Lung microvascular endothelial cell (primary cell): ENCODE results near the gene ENTPD8. TPM values are rescaled to one million over a fixed set of nuclear protein-coding genes. Genes with fewer than 3 reads are reported as not detected.
"Not testable (repeated sequence)": the region's sequence is repeated elsewhere in the genome, so short reads cannot be mapped to it uniquely, and the experiment has no call there.

ENCODE experiments used
- DNase-seq, 2 donors: peaks; one replicate each; pipeline versions ENCODE4 v3.0.0 to v3.0.0-alpha.2; 2010; ENCODE audit warnings: low read depth in 2 of 2
- total RNA-seq: library from RNA; depleted of rRNA; stranded (reverse); fragments of >200 nt; gene quantifications from 2 replicates; pipeline ENCODE4 v1.2.1, GENCODE V29; 2014

Gene ENTPD8
- total RNA-seq, 1 donor from 2014 or later, result 0.20 TPM

DNA sequence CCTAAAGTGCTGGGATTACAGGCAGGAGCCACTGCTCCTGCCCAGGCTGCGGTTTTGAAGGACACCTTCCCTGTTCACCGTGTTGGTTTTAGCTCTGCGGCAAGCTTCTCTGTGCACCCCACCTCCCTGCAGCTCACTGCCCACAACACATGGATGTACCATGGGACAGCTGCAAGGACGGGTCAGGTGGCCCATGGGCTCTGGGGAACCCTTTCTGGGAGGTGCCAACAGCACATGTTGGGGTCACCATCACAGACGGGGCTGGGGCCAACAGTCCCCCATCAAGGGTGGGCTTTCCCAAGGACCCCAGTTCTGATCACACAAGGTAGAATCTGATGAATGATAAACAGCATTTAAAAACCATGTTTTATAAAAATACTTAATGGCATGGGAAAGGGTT, 25.7 kb downstream of the ENTPD8 start:
- no peak for DNase-seq

DNA sequence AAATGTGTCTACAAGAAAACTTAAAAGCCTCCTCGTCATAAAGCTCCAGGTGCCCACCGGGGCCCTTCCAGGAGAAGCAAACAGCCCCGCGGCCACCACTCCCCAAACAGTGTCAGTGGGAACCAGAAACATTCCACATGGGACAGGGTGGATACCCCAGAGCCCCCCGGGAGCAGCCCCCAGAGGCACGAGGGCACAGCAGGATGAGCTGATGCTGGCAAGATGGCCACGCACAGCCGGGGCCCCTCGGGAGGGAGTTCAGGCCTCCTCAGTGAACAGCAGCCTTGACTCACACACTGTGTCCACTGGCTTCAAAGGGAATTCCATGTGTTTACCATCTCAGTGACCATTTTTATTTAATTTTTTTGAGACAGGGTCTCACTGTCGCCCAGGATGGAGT, 28.7 kb downstream of the ENTPD8 start:
- DNase-seq, result no peak

DNA sequence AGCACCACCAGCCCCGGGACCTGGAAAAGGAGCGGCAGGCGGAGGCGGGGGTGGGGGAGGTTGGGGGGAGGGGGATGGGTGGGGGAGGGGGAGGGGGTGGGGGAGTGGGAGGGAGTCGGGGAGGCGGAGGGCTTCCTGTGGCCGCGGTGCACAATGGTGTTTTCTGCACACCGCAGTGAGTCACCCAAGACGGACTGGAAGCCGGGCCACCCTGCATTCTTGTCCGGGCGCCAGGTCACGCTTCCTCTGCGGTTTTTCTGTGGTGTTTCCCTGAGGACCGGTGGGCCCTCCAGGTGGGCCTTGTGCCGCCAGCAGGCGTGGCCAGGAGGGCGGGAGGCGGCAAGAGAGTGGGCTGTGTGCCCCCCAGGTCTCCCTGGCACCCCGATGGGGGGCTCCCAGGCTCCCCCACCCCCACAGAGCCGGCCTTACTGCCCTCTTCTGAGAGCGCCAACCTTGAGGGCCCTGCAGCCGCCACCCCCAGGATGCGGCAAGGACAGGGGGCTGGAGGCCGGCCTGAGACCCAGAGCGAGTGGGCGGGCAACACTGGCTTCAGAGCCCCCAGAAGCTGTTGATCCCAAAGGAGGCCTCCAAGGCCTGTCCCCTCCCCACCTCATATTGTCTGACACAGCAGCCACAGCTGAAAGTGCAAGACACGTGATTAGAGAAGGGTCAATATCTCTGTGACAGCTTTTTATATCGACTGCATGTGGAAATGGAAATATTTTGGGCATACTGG, 29.3 kb downstream of the ENTPD8 start:
- DNase-seq, result peak; percentile 93 to 98

DNA sequence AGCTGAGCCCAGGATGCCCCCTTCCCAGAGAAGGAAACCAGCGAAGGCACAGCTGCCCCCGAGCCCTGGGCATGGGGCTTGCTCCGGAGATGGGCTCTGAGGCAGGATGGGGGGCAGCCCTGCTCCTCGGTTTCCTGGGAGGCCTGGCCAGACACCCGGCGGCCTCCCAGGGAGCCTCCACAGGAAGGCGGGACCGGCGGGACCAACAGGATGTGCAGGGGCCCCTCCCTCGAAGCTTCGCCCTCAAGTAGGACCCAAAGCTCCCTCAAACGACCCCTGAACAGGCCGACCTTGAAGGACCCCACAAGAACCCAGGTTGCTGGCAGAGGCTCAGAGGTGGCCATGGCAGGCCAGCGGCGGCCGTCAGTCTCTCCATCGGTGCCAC, 29.9 kb downstream of the ENTPD8 start:
- peak in 1 of 2 donors; percentile 39 for DNase-seq

DNA sequence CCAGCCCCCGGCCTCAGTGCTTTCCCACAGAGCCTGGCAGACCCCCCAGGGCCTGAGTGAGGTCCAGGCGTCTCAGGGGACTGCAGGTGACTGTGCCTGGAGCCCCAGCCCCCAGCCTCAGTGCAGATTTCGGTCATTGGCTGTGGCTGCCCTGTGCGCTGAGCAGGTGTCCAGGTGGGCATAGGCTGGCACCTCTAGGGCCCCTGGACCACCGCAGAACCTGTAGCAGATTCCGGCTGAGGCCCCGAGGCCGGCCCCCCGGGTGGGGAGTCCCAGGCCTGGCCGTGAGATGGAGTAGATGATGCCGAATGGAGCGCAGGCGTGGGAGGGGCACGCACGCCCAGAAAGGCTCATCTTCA, 30.3 kb downstream of the ENTPD8 start:
- DNase-seq, result no peak

DNA sequence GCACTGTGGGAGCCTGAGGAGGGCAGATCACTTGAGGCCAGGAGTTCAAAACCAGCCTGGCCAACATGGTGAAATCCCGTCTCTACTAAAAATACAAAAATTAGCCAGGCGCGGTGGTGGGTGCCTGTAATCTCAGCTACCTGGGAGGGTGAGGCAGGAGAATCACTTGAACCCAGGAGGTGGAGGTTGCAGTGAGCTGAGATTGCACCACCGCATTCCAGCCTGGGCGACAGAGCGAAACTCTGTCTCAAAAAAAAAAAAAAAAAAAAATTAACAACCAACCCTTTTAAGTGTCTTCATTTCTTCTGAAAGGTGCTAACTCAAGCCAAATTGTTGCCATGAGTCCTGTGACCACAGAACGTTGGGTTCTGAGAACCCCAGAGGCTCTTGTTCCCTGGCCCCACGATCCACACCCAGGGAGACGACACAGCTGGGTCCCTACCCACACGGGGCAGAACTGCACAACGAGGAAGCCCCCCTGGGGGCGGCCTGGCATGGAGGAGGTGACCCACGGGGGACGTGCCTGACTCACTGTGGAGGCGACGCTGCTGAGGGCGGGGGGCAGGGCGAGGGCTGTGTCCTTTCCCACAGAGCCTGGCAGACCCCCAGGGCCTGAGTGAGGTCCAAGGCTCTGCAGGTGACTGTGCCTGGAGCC, 30.8 kb downstream of the ENTPD8 start:
- not testable (repeated sequence) for DNase-seq

DNA sequence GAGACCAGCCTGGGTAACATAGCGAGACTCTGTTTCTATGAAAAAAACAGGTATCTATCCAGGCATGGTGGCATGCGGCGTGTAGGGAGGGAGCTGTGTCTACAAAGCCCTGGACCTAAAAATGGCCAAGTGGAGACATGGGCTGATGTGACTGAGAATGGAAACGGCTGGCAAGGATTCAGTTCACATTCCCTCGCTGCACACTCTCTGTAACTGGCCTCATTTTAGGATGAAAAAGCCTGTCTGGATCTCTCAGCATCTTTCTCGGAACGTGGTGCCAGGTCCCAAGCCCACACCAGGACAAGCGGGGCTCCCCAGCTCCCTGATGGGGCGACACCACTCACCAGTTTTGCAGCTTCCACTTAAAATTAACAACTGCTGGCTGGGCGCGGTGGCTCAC, 31.6 kb downstream of the ENTPD8 start:
- DNase-seq, result no peak

DNA sequence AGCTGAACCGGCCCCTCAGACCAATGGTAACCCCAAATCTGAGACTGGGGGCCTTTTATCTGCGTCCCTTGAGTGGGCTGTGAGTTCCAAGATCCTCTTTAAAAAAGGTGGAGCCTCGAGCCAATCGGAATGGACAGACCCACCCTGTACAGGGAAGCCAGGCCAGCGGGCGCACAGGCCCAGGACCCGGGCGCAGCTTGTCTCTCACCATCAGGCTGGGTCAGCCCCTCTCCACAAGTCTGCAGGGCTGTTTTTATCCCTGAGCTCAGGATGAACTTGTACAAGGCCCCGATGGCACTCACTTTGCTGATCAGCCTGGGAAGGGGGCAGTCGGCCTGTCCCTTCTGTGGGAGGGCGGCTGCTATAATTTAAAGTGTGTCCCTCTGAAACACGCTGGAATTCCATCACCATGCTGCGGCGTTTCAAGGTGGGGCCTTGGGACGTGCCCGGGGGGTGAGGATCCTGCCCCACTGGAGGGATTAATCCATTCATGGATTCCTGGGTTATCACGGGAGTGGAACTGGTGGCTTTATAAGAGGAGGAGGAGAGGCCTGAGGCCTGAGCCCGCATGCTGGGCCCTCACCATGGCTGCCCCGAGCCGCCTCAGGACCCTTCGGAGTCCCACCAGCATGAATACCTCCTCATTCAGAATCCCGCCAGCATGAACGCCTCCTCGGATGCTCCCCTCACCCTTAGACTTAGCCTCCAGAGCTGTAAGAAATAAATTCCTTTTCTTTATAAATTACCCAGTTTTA, 32.3 kb downstream of the ENTPD8 start:
- no peak for DNase-seq

DNA sequence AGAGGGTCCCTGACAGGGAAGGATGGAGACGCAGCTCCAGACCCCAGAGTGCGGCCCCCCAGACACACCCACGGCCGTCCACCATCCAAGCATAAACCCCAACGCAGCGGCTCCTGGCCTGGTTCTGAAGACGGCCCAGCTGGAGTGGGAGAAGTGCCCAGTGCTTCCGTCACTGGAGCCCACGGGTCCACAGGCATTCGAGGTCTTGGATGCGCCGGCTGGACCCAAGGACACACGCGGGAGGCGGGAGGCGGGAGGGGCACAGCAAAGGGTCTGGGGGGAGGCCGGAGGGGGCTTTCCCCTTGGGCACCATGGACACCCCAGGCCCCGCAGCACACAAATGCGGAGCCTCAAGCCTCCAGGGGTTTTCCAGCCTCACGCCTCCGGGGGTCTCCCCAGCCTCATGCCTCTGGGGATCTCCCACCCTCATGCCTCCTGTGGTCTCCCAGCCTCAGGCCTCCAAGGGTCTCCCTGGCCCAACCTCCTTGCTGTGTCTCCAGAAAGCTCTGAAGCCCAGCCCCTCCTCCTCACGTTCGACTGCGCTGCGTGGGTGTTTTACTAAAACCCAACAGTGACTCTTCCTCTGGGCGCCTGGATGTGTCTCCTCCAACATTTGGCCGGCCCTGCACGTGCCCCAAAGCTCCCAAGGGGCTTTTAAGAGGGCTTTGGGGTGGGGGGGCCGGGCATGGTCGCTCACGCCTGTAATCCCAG, 33.4 kb downstream of the ENTPD8 start:
- no peak for DNase-seq

DNA sequence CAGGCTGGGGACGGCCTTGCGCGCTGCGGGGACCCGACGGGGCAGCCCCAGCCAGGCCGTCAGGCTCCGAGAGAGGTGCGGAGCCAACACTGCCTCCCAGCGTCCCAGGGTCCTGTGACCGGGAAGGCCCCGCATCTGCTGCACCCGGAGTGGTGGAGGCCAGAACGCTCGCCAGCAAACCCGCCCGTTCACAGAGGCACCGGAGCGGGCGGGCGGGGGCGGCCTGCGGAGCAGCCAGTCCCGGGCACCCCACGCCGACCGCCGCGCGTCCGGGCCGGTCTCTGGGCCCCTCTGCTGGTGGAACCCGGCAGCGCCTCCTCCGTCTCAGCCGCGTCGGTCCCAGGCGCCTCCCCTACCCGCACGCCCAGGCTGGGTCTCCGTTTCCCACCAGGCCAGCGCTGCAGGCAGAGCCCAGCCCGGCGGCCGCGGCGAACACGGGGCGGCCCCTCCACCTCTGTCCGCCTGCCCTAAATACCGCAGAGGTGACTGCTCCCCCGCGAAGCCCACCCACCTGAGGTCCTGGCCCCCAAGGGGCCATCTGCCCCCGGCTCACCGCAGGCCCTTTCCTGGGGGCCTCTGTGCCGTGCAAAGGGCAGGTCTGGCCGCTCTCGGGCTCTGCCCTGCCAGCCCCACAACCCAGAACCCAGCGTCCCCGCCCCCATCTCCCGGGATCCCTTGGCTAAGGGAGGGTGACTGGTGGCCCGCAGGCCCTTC, 34.1 kb downstream of the ENTPD8 start:
- peak; percentile 88 to 91 for DNase-seq

DNA sequence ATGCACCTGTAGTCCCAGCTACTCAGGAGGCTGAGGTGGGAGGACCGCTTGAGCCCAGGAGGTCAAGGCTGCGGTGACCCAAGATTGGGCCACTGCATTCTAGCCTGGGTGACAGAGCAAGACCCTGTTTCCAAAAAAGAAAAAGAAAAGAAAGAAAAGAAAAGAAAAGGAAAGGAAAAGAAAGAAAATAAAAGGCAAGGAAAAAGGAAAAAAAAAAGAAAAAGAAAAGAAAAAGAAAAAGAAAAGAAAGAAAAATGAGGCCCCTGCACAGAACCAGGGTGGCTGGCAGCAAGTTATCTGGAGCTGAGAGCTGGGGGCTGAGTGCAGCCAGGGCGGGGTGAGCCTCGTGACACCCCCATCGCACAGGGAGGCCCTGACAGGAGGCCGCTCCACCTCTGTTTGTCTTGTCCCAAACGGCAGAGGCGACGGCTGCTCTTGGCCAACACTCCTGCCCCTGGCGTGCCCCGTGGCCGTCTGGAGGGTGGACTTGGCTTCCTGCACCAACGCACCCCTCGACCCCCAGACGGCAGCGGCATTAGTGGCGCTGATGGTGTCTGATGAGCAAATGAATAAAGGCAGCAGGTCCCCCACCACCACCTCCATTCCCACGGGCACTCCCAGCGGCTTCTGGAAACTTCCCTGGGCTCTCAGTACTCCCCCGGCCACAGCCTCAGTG, 34.9 kb downstream of the ENTPD8 start:
- no peak for DNase-seq

DNA sequence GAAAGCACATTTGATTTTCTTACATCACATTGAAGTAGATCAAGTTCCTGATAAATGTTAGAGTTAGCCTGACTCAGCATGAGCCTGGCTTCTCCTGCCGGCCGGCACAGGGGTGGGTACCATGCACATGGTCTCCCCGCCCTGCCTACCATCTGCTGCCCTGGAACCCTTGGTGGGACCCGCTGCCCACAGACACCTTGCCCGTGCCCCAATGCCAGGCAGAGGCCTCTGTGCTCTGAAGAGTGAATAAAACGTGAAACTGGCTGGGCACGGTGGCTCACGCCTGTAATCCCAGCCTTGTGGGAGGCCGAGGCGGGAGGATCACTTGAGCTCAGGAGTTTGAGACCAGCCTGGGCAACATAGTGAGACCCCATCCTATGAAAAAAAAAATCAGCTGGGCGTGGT, 35.5 kb downstream of the ENTPD8 start:
- peak in 1 of 2 donors; percentile 30 for DNase-seq

DNA sequence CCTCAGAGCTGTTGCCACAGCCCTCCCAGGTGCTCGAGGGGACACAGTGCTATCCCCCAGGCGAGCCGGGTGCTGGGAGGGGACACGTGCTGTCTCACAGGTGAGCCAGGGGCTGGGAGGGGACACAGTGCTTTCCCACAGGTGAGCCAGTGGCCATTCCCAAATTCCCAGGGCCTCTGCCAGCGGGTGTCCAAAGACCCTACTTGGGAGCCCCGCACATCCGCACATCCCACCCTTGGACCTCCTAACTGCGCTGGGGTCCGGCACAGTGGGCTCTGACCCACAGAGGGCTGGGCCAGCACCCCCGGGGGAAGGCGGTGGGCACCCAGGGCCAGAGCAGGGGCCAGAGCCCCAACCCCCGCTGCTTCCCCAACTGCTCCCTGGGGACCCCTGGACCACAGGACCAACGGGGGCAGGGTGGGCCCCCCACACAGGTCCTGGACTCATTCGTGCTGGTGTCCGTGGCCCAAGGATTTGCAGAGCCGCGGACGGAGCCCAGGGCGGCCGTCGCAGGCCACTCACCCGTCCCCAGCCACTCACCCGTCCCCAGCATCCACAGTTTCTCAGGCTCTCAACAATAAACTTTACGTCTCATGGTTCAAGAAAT, 36.1 kb downstream of the ENTPD8 start:
- no peak for DNase-seq

DNA sequence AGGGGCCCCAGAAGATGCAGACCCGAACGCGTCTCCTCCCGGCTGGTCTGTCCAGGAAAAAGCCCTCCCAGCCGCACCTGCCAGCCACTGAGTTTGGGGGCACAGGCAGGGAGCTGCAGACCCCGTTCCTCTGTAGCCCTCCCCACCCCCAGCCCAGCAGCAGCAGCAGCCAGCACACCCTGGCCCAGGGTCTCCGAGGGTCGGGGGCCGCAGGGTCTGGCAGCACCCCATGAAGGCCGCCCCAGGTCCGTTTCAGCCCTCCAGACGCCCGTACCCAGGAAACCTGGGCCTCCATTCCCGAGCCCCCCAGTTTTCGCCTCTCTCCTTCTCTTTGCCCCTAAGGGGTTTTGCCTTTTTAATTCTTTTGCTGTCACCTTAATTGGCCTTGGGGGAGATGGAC, 37.9 kb downstream of the ENTPD8 start:
- no peak for DNase-seq

DNA sequence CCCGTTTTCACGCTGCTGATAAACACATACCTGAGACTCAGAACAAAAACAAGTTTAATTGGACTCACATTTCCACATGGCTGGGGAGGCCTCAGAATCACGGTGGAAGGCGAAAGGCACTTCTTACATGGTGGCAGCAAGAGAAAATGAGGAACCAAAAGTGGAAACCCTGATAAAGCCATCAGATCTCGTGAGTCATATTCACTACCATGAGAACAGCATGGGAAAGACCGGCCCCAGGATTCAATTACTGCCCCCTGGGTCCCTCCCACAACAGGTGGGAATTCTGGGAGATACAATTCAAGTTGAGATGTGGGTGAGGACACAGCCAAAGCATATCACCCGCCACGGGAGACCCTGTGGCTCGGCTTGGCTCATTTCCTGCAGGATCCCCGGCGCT, 38.4 kb downstream of the ENTPD8 start:
- DNase-seq, result no peak

DNA sequence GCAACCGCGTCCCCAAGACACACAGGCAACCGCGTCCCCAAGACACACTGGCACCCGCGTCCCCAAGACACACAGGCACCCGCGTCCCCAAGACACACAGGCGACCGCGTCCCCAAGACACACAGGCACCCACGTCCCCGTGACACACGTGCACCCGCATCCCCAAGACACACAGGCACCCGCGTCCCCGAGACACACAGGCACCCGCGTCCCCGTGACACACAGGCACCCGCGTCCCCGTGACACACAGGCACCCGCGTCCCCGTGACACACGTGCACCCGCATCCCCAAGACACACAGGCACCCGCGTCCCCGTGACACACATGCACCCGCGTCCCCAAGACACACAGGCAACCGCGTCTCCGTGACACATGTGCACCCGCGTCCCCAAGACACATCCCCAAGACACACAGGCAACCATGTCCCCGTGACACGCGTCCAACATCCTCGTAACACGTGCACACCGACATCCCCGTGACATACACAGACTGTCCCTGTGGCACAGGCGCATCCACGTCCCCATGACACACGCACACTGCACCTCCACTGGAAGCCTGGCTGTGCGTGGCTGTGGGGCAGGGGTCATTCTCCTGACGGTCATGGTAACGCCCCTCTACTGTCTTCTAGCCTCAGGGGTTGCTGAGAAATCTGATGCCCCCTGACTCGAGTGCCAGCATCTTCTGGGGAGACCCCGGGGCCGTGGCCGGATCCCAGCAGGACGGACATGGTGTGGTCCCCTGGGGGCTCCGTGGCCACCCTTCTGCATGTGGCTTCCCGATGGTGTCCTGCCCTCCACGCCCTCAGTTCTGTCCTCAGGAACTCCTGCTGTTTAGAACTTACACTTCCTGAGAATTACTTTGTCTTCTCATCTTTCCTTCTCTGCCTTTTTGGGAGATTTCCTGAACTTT, 42.3 kb downstream of the ENTPD8 start:
- DNase-seq, result no peak

DNA sequence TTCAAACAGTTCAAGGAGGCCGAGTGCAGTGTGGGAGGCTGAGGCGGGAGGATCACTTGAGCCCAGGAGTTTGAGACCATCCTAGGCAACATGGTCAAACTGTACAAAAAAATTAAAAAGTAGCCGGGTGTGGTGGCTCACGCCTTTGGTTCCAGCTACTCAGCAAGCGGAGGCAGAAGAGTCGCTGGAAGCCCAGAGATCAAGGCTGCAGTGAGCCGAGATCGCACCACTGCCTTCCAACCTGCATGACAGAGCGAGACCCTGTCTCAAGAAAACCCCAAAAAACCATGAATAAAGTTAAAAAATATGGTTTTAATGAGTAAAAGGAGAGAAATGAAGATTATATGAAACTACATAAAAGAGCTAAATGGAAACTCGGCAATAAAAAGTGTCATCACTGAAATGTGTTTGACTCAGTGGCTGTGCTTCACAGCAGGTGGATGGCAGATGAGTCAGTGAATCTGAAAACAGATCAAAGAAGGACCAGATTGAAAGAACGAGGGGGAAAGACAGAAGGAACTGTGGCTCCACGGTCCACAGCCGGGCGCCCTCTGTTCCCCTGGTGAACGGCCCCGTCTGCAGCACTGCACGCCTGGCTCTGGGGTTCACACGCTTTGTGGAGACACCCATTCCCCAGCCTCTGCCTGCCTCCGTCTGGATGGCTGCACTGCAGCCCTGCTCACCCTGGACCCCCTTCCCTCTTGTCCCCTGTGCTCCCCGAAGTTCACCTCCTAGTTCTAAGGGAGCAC, 43.3 kb downstream of the ENTPD8 start:
- no peak for DNase-seq

DNA sequence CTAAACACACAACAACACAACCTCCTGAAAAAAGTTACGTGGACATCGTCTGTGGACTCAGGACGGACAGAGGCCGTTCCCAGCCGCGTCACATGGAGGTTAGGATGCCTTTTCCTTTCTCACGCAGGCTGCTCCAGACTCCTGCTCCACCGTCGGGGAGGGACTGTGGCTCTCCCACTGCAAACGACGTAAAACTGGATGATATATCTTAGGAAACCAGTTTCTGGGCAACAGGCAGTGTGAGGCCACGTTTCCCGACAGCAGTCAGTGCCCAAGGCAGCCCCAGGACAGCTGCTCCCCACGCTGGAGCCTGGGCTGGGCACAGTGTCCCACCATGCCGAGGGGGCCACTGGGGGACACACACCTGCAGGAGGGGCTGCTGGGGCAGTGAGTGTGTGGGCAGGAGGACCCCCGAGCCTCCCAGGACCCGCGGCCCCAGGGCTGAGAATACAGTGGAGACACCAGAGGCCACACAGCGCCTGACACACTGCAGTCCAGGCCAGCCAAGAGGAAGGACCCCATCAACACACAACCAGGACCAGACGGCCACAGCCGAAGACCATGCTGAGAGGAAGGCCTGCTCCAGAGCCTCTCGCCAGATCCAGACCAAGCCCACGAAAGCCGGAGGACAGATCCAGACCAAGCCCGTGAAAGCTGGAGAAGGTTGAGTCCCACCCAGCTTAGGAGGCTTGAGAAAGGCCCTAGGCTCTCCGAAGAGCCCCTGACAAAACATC, 44.4 kb downstream of the ENTPD8 start:
- no peak for DNase-seq
